IMR-90 (cell line): ENCODE data around the gene REC114. TPM values are rescaled to one million over a fixed set of nuclear protein-coding genes. Genes with fewer than 3 reads are reported as not detected.

Experiments
- ATAC-seq: fragments of 200-7000 bp; cut with Tn5 transposase; 2 replicates; pipeline ENCODE4 v1.9.1; 2020; ENCODE audit warnings: low read depth, mild to moderate bottlenecking, moderate library complexity
- BruUV-seq: library from RNA; stranded (reverse); fragments of 400-500 nt; replicated peaks from 2 replicates; lab custom pipeline; 2021; lab: Mats Ljungman, UMichigan
- CTCF ChIA-PET: fragments of 300-600 bp; formaldehyde crosslinking; extraction: SDS; loops from one replicate; lab custom pipeline; 2021; ENCODE audit warnings: antibody characterized with exemption; lab: Yijun Ruan, JAX
- POLR2A ChIA-PET: fragments of 300-600 bp; sonication (Branson Sonifier 250); formaldehyde crosslinking; loops from one replicate; lab custom pipeline; 2022; ENCODE audit warnings: antibody characterized with exemption; ENCODE audit not compliant: unreplicated experiment; lab: Charles Lee
- DNase-seq: peaks from one replicate; pipeline ENCODE4 v3.0.0; 2013
- H2AFZ ChIP-seq: replicated peaks from 2 replicates; pipeline ENCODE3; 2013; ENCODE audit warnings: low read length, mild to moderate bottlenecking; ENCODE audit not compliant: poor library complexity
- H2AK5ac ChIP-seq: 2 replicates; pipeline ENCODE4 v1.6.1; 2013; ENCODE audit warnings: low read depth, low read length, inconsistent platforms
- H2AK9ac ChIP-seq: replicated peaks from 2 replicates; pipeline ENCODE3; 2013; ENCODE audit warnings: mild to moderate bottlenecking, low read depth, low read length, moderate library complexity; ENCODE audit not compliant: poor library complexity
- H2BK120ac ChIP-seq: 2 replicates; pipeline ENCODE4 v1.6.1; 2013; ENCODE audit warnings: low read depth, low read length, inconsistent platforms
- H2BK15ac ChIP-seq: 3 replicates; pipeline ENCODE4 v1.6.1; 2013; ENCODE audit warnings: low read depth, low read length, inconsistent platforms
- H2BK20ac ChIP-seq: 2 replicates; pipeline ENCODE4 v1.6.1; 2013; ENCODE audit warnings: low read depth, mild to moderate bottlenecking, inconsistent platforms, low read length, moderate library complexity
- H2BK5ac ChIP-seq: 2 replicates; pipeline ENCODE4 v1.6.1; 2013; ENCODE audit warnings: mild to moderate bottlenecking, low read depth, low read length, inconsistent platforms; ENCODE audit not compliant: poor library complexity, severe bottlenecking
- H3K14ac ChIP-seq: replicated peaks from 2 replicates; pipeline ENCODE4 v1.6.1; 2013; ENCODE audit warnings: low read depth, low read length, inconsistent platforms
- H3K18ac ChIP-seq: 2 replicates; pipeline ENCODE4 v1.6.1; 2013; ENCODE audit warnings: low read depth, low read length, control low read depth
- H3K23ac ChIP-seq: 2 replicates; pipeline ENCODE4 v1.6.1; 2013; ENCODE audit warnings: low read depth, low read length, inconsistent platforms
- H3K27ac ChIP-seq: 2 replicates; pipeline ENCODE4 v1.5.1; 2013; ENCODE audit warnings: mild to moderate bottlenecking, control low read depth, low read length; ENCODE audit not compliant: insufficient read depth
- H3K27me3 ChIP-seq: 2 replicates; pipeline ENCODE4 v1.6.1; 2013; ENCODE audit warnings: low read length; ENCODE audit not compliant: control insufficient read depth, insufficient read depth
- H3K36me3 ChIP-seq: 2 replicates; pipeline ENCODE4 v1.6.1; 2013; ENCODE audit warnings: low read length, mixed read lengths; ENCODE audit not compliant: control insufficient read depth, insufficient read depth
- H3K4ac ChIP-seq: 2 replicates; pipeline ENCODE4 v1.6.1; 2013; ENCODE audit warnings: low read depth, low read length, inconsistent platforms
- H3K4me1 ChIP-seq: 2 replicates; pipeline ENCODE4 v1.6.1; 2013; ENCODE audit warnings: low read length, mixed read lengths; ENCODE audit not compliant: control insufficient read depth, insufficient read depth
- H3K4me2 ChIP-seq: 2 replicates; pipeline ENCODE4 v1.6.1; 2013; ENCODE audit warnings: low read depth, mild to moderate bottlenecking, control low read depth, low read length, moderate library complexity
- H3K4me3 ChIP-seq: 2 replicates; pipeline ENCODE4 v1.5.1; 2013; ENCODE audit warnings: low read depth, mild to moderate bottlenecking, control low read depth, low read length, moderate library complexity; ENCODE audit not compliant: insufficient read depth
- H3K56ac ChIP-seq: 2 replicates; pipeline ENCODE4 v1.6.1; 2013; ENCODE audit warnings: low read length, inconsistent platforms; ENCODE audit not compliant: insufficient read depth; ENCODE audit errors: extremely low read depth
- H3K79me1 ChIP-seq, 2 experiments: 2 replicates each; pipeline ENCODE4 v1.6.1; 2013; ENCODE audit warnings: low read length in 2 of 2, inconsistent platforms in 1 of 2, low read depth in 1 of 2
- H3K9ac ChIP-seq: 2 replicates; pipeline ENCODE4 v1.6.1; 2013; ENCODE audit warnings: low read depth, low read length, control low read depth
- H3K9me1 ChIP-seq: 2 replicates; pipeline ENCODE4 v1.6.1; 2013; ENCODE audit warnings: low read length, inconsistent platforms; ENCODE audit not compliant: insufficient read depth
- H3K9me3 ChIP-seq: 2 replicates; pipeline ENCODE4 v1.6.1; 2013; ENCODE audit warnings: low read length; ENCODE audit not compliant: control insufficient read depth, insufficient read depth
- H4K20me1 ChIP-seq: 2 replicates; pipeline ENCODE4 v1.6.1; 2013; ENCODE audit warnings: low read length, inconsistent platforms; ENCODE audit not compliant: insufficient read depth
- H4K5ac ChIP-seq: 2 replicates; pipeline ENCODE4 v1.6.1; 2013; ENCODE audit warnings: mild to moderate bottlenecking, low read depth, low read length, control low read depth
- H4K8ac ChIP-seq, 2 experiments: 2 replicates each; pipeline ENCODE4 v1.6.1; 2013; ENCODE audit warnings: low read depth in 2 of 2, low read length in 2 of 2, control low read depth in 1 of 2, inconsistent platforms in 1 of 2
- H4K91ac ChIP-seq: 2 replicates; pipeline ENCODE4 v1.6.1; 2013; ENCODE audit warnings: low read depth, low read length, inconsistent platforms; ENCODE audit not compliant: insufficient read depth
- BHLHE40 ChIP-seq: fragments of 150-350 bp; IDR thresholded peaks from 2 replicates; pipeline ENCODE4 v1.6.1; 2016; ENCODE audit warnings: mild to moderate bottlenecking, low read depth, low read length
- CEBPB ChIP-seq: IDR thresholded peaks from 2 replicates; pipeline ENCODE4 v1.6.1; 2012; ENCODE audit warnings: low read depth, low read length, improper control_type of control experiment
- FOS ChIP-seq: fragments of 150-350 bp; IDR thresholded peaks from 2 replicates; pipeline ENCODE4 v1.6.1; 2016; ENCODE audit warnings: low read depth, low read length
- MAZ ChIP-seq: IDR thresholded peaks from 2 replicates; pipeline ENCODE4 v1.6.1; 2012; ENCODE audit warnings: low read depth, mild to moderate bottlenecking, low read length, improper control_type of control experiment, moderate library complexity, borderline replicate concordance
- MXI1 ChIP-seq: IDR thresholded peaks from 2 replicates; pipeline ENCODE4 v1.6.1; 2012; ENCODE audit warnings: low read depth, mild to moderate bottlenecking, low read length, moderate library complexity, borderline replicate concordance
- NFE2L2 ChIP-seq: fragments of 150-350 bp; IDR thresholded peaks from 2 replicates; pipeline ENCODE4 v1.6.1; 2016; ENCODE audit warnings: low read depth, mild to moderate bottlenecking, low read length
- POLR2A ChIP-seq: IDR thresholded peaks from 2 replicates; pipeline ENCODE4 v1.6.1; 2012; ENCODE audit warnings: mild to moderate bottlenecking, low read depth, low read length
- RAD21 ChIP-seq: IDR thresholded peaks from 2 replicates; pipeline ENCODE4 v1.6.1; 2012; ENCODE audit warnings: low read length, improper control_type of control experiment
- RCOR1 ChIP-seq: IDR thresholded peaks from 2 replicates; pipeline ENCODE4 v1.6.1; 2012; ENCODE audit warnings: mild to moderate bottlenecking, low read length, improper control_type of control experiment; ENCODE audit not compliant: insufficient replicate concordance
- WGBS, 2 experiments: methylation state at CpG; one replicate each; pipeline versions ENCODE4 v1.1.5 to v1.1.7; 2013; ENCODE audit warnings: missing lambda C conversion rate in 2 of 2; ENCODE audit not compliant: insufficient read length in 1 of 2; ENCODE audit errors: extremely low coverage in 2 of 2; 5-methylcytosine and 5-hydroxymethylcytosine counted together
- dilution Hi-C: fragments of 300-500 bp; cut with HindIII; formaldehyde crosslinking; loops from one replicate; pipeline ENCODE4 v1.14.3; 2018; ENCODE audit warnings: low sequenced_read_pairs; ENCODE audit not compliant: unreplicated experiment
- in situ Hi-C: fragments of 300-500 bp; cut with MboI; formaldehyde crosslinking; loops from 3 replicates; pipeline ENCODE4 v1.14.3; 2019; ENCODE audit warnings: low sequenced_read_pairs, inconsistent platforms, mixed read lengths
- intact Hi-C: fragments of 100-400 bp; cut with micrococcal nuclease; formaldehyde crosslinking; loops from 2 replicates; pipeline ENCODE4 v1.10.0; 2022
- polyA plus RNA-seq, 3 experiments: library from polyadenylated mRNA; depleted of rRNA; stranded (reverse); fragments of >200 nt; gene quantifications; 2 replicates each; pipeline ENCODE4 v1.2.3, GENCODE V29; 2012; ENCODE audit warnings: low replicate concordance in 1 of 3
- total RNA-seq: library from RNA; depleted of rRNA; stranded (reverse); fragments of >200 nt; gene quantifications from 2 replicates; pipeline ENCODE4 v1.2.3, GENCODE V29; 2012
- TF ChIP-seq, protein P1 (sequence below): fragments of 150-350 bp; IDR thresholded peaks from 2 replicates; pipeline ENCODE4 v1.6.1; 2017; ENCODE audit warnings: mild to moderate bottlenecking, antibody characterized with exemption, low read length, low read depth
- TF ChIP-seq, protein P2 (sequence below): conservative IDR thresholded peaks from 2 replicates; pipeline ENCODE4 v1.5.1; 2012; ENCODE audit warnings: mild to moderate bottlenecking, low read depth, low read length, improper control_type of control experiment
- TF ChIP-seq, protein P3 (sequence below): fragments of 150-350 bp; IDR thresholded peaks from 2 replicates; pipeline ENCODE4 v1.6.1; 2016; ENCODE audit warnings: low read depth, mild to moderate bottlenecking, low read length, moderate library complexity, borderline replicate concordance

REC114 gene
- total and polyA plus RNA-seq, 2 of the 4 experiments (the other 2 are of a cell fraction) = not detected

DNA sequence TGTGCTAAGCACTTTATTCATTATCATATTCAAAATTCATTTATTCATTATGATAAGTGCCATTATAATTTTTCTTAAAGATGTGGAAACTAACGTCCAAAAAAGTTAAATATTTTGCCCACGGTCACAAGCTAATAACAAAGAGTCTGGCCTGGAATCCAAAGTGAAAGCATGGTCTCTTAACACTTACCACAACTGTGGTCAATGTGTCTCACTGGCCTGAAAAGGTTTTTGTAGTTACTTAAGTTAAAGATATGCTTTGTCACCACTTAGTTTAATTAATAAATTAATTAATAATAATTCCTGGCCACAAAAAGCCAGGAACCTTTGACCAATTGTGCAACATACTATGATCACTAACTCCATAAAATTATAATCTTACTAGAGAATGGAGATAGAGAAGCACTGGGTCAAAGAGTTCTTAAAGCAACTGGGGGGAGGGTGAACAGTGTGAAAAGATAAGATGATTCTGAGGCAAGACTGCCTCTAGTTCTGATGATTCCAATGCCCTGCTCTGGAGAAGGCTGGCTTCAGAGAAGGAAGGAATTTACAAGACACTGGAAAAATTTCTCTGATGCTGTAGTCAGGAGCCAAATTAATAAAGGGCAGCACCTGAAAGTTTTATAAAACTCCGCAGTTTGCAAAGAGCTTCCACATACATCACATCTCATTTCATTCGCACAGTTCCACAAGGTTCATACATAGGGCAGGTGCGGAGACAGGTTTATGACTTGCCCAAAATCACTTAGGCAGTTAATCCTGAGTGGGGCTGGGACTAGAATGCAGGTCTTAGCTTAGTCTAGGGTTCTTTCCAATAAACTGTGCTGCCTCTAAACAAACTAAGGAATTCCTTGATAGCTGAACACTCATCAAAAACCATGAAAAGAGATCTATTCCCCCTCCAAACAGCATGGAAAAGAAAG lies 157.7 kb downstream of the REC114 start:
- Histone ChIP-seq H3K4me1 (peaks cover 31% of the 10 kb centered on the region), H3K9me3 (no peaks in the 10 kb centered on the region), H4K20me1 (peaks cover 93% of the 10 kb centered on the region), H3K9me1 (peaks cover 37% of the 10 kb centered on the region), H3K23ac (no peak overlapping the region), H4K91ac (no peak overlapping the region), H3K56ac (no peak overlapping the region), H3K9ac (no peak overlapping the region), H3K36me3 (no peaks in the 10 kb centered on the region; the same call in none of the 2 replicates), H2BK20ac (no peak overlapping the region), H3K18ac (no peak overlapping the region), H4K5ac (no peak overlapping the region), H2BK120ac (no peak overlapping the region), H2AK5ac (no peak overlapping the region), H3K79me1 (peaks cover 28 to 93% of the 10 kb centered on the region in 2 experiments), H2BK15ac (no peak overlapping the region), H3K4ac (no peak overlapping the region), H3K4me3 (no peak overlapping the region), H3K27ac (no peak overlapping the region; the same call in 1 of the 2 replicates), H2AFZ (no peak overlapping the region), H4K8ac (no peak overlapping the region), H2BK5ac (peak overlapping the region; percentile 17), H3K27me3 (no peaks in the 10 kb centered on the region), H3K4me2 (no peak overlapping the region), H3K14ac (0 out of 2 replicates have a peak overlapping the region, but pooled peaks have one; percentile 34), H2AK9ac (no peak overlapping the region)
- no CpG with 5 or more reads among the region's 5 CpGs for WGBS, 2 experiments
- DNase-seq = no peak
- BruUV-seq = no TSS peak
- dilution Hi-C loops (no loop called here), in situ Hi-C loops (no loop called here), intact Hi-C loops (no loop called here)
- POLR2A ChIA-PET = no interaction called here
- CTCF ChIA-PET = interaction anchor here (0.9 kb wide), 1 partner anchor 11 kb away, joined by 3 read pairs; no protein-coding TSS in a partner anchor
- no peak for TF ChIP-seq RCOR1
- TF ChIP-seq, protein P1, sequence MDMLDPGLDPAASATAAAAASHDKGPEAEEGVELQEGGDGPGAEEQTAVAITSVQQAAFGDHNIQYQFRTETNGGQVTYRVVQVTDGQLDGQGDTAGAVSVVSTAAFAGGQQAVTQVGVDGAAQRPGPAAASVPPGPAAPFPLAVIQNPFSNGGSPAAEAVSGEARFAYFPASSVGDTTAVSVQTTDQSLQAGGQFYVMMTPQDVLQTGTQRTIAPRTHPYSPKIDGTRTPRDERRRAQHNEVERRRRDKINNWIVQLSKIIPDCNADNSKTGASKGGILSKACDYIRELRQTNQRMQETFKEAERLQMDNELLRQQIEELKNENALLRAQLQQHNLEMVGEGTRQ = no peak
- no peak for TF ChIP-seq MAZ
- no peak for TF ChIP-seq FOS
- no peak for TF ChIP-seq BHLHE40
- TF ChIP-seq NFE2L2 = no peak
- TF ChIP-seq CEBPB = no peak
- TF ChIP-seq MXI1 = no peak
- TF ChIP-seq RAD21 = no peak
- TF ChIP-seq, protein P2, sequence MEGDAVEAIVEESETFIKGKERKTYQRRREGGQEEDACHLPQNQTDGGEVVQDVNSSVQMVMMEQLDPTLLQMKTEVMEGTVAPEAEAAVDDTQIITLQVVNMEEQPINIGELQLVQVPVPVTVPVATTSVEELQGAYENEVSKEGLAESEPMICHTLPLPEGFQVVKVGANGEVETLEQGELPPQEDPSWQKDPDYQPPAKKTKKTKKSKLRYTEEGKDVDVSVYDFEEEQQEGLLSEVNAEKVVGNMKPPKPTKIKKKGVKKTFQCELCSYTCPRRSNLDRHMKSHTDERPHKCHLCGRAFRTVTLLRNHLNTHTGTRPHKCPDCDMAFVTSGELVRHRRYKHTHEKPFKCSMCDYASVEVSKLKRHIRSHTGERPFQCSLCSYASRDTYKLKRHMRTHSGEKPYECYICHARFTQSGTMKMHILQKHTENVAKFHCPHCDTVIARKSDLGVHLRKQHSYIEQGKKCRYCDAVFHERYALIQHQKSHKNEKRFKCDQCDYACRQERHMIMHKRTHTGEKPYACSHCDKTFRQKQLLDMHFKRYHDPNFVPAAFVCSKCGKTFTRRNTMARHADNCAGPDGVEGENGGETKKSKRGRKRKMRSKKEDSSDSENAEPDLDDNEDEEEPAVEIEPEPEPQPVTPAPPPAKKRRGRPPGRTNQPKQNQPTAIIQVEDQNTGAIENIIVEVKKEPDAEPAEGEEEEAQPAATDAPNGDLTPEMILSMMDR = no peak
- TF ChIP-seq, protein P3, sequence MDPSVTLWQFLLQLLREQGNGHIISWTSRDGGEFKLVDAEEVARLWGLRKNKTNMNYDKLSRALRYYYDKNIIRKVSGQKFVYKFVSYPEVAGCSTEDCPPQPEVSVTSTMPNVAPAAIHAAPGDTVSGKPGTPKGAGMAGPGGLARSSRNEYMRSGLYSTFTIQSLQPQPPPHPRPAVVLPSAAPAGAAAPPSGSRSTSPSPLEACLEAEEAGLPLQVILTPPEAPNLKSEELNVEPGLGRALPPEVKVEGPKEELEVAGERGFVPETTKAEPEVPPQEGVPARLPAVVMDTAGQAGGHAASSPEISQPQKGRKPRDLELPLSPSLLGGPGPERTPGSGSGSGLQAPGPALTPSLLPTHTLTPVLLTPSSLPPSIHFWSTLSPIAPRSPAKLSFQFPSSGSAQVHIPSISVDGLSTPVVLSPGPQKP = no peak
- no peak for TF ChIP-seq POLR2A
- ATAC-seq = peak; percentile 12; the same call in 1 of the 2 replicates
